IPS DF 19.7 (cell line): ENCODE measurements around the gene TTLL8.

Experiments
- DNase-seq: peaks from one replicate; pipeline ENCODE4 v3.0.0-alpha.2; 2013; ENCODE audit warnings: low read depth, low spot score

The TTLL8 gene

DNA sequence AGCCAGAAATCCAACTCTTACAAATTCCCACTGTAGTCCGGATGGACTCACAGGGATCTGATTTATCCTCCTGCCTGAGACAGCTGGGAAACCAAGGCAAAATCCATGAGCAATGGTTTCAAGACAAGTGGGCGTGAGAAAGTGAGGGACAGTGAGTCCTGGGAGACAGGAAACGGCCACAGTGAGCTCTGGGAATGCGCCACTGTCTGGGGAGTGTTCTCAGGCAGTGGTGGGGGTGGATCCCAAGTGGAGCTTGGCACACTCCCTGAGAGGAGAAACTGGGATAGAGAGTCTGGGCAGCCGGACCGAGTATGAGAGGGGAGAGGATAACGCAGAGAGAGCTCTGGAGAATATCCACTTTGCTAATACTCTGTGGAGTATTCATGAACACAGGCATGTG lies 55.3 kb downstream of the TTLL8 start:
- DNase-seq, result no peak

DNA sequence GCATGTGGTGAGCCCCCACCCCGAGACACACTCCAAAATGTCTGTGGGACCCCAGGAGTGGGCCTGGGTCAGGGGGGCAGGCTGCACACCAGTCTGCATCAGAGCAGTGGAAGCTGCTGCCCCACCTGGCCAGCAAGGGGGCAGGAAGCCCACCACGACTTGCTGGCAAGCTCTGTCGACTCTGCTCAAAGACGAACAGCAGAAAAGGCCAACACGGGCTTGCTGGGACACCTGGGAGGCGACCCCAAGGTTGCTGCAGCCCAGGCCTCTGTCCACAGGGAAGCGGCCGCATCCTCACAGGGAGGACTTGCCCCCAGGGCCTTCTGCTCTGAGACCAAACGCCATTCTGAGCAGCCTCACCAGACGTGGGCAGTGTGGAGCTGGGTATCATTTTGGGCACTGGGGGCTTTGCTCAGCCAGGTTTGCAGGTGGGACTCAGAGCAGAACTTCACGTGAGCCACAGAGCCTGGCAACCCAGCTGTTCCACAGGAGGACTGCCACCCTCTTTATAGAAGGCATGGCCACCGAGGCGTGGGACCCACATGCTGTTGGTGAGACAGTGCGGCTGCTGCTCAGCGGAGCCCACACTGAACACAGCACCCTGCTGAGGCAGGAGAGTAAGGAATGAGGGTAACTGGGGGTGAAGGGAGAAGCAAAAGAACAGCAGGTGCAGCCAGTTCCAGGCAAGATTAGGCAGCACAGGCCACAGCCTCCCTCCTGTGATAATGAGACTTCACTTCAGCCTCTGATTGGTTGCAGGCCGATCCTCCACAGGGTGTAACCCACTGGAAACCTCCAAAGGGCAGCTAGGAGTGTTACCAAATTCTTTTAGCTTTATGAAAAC lies 56.5 kb downstream of the TTLL8 start:
- DNase-seq, result no peak

- DNase-seq, result no peak
Measured at GRCh38 chr22:50000587-50001387, 57.3 kb downstream of the TTLL8 start.

DNA sequence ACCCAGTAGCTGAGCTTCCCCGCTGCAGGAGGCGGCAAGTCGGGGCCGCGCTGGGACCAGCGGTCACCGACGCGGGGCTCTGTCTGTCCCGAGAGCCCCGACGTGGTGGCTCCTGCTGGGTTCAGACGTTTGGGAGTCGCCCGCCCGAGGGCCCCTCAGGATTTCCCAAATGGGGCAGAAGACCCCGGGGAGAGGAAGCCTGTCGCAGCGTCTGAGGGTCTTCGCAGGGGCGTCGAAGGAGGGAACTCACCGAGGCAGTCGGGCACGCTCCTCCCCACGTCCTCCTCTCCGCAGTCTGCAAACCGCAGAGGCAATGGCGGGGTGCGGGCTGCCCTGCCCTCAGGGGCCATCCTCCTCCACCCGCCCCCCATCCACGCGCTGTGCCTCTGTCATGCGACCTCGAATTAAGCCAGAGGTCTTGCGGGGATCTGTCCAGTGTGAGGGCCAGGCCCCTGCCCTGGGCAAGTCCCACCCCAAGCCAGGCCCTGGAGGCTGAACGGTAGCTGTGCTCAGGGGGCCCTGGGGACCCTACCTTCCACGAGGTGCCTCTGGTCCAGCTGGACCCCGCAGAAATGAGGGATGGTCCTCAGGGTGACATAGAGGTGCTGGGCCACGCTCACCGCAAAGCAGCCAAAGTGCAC lies 58.0 kb downstream of the TTLL8 start:
- DNase-seq, result no peak

DNA sequence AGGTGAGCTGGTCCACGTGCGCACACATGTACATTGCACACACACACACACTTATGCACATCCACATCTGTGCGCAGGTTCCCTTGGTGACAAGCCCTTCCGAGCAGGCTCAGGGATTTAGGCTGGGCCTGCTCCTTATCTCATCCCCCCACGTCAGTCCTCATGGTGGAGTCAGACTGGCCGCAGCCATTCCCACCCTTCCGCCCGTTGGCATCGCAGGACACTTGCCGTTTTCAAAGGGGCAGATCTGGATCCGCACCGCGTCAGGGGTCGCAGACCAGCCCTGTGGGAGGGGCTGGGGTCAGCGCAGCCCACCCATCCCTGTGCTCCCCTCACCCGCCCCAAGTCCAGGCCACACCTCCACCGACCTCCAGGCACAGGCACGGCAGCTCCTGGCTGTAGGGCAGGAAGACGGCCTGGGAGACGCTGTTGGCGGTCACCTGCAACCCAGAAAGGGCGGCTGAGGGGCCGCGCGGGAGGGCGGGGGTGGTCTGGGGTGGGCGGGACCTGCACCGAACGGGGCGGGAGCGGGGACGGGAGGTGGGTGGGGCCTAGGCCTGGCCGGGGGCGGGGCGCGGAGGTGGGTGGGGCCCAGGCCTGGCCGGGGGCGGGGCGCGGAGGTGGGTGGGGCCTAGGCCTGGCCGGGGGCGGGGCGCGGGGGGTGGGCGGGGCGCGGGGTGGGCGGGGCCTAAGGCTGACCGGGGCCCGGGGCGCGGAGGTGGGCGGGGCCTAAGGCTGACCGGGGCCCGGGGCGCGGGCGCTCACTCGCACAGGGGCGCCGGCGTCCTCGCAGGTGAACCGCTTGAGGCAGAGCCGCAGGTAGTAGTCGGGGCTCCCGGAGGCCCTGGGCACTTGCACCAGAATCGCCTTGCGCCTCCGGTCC lies 58.8 kb downstream of the TTLL8 start:
- no peak for DNase-seq

- DNase-seq, result no peak
Measured at GRCh38 chr22:49998718-49999062, 59.4 kb downstream of the TTLL8 start.

DNA sequence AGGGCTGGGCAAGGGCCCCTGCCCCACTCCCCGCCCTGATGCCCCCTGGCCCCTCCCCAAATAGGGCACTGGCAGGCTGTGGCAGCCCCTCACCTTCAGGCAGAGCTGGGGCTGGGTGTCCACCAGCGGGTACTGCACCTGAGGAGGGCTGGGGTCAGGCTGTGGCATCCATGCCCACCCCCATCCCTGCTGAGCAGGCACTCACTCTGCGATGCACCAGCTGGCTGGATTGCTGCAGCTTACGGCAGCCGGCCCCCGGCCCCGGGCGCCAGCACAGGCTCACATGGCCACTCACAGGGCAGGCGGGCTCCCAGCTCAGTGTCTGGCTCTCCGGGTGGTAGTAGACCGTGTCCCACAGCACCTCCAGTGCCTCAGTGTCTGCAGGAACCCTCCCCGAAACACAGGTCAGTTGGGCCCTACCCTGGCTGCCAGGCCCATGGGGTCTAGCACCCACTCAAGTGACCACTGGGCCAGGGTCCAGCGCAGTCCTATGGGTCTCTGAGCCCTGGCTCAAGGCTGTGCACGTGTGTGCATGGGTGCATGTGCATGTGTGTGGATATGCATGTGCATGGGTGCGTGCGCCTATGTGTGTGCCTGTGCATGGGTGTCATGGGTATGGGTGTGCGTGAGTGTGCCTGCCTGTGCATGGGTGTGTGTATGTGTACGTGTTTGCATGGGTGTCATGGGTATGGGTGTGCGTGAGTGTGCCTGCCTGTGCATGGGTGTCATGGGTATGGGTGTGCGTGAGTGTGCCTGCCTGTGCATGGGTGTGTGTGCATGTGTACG lies 60.0 kb downstream of the TTLL8 start:
- DNase-seq, result no peak

- DNase-seq, result no peak
Measured at GRCh38 chr22:49997251-49997599, 60.9 kb downstream of the TTLL8 start.

GRCh38 chr22:49996518-49997250 lies 61.4 kb downstream of the TTLL8 start:
- DNase-seq, result no peak

DNA sequence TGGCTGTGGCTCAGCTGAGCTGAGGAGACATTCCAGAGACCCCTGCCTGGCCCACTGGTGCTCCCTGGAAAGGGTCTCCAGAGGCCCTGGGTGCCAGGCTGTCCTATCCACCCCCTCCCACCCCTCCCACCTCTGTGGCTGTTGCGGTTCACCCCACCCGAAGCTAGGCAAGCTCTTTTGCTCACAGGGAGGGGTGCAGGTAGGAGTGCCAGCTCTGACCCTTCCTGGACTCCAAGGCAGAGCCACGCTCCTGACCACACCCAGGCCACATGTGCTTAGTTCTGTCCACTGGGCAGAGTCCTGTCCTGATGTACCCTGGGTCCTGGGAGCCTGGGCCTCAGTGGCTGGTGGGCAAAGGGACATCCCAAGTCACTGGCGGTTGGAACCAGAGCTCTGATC lies 62.0 kb downstream of the TTLL8 start:
- DNase-seq, result no peak

- DNase-seq, result no peak
Measured at GRCh38 chr22:49995361-49996118, 62.6 kb downstream of the TTLL8 start.

- DNase-seq, result no peak
Measured at GRCh38 chr22:49995041-49995360, 63.1 kb downstream of the TTLL8 start.

- DNase-seq, result no peak
Measured at GRCh38 chr22:49994361-49995040, 63.6 kb downstream of the TTLL8 start.

DNA sequence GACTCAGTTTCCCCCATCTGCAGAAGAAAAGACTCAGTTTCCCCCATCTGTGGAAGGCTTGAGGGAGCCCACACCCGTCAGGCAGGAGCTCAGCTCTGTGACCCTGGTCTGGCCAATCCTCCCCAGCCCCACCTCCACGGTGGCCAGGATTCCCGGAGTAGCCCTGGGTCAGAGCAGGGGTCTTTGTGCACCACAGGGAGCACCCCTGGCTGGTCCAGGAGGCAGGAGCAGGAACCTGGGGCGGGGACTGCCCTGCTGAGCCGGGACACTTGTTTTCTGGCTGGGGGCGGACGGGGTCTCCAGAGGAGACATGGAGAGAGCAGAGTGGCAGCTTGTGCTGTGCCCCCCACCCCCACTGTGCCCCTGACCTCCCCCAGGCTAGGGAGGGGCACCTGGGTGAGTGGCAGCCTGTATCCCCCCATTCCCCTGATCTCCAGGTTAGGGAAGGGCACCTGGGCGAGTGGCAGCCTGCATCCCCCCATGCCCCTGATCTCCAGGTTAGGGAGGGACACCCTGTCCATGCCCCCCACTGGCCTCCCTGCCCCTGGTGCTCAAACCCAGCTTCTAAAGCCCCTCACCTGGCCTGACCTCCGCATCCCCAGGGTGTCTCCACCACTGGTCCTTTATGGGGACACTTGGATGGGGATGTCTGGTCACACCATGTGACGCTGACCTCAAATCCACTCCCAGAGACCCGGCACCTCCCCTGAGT lies 64.3 kb downstream of the TTLL8 start:
- DNase-seq, result no peak

DNA sequence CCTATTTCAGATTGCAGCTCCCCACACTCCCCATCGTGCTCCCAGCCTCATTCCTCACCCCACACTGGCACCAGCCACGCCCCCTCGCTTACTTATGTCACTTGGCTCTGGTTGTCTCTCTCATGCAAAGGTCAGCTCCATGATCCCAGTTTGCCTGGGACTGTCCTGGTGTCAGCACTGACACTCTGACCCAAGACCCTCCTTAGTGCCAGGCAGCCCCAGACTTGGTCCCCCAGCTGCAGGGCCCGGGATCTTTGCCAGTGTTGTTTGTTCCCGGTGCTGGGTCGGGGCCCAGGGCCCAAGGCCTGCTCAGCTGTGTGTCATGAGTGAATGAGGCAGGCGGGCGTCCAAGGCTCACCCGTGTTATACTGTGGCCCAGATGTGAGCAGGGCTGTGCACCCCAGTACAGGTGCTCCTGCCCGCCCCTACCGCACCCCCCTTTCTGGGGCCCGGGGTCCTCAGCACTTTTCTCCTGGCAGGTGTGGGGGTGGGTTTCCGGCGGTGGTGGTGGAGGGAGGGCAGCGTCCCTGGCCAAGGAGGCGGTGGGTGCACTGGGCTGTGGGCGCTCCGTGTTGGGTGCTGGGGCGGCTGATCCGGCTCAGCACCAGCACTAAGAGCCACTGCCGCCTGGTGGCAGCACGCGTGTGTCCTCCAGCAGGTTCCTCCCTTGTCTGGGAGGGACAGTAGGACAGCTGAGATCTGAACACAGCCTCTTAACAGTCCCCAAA lies 65.0 kb downstream of the TTLL8 start:
- no peak for DNase-seq

GRCh38 chr22:49991907-49992533 lies 66.1 kb downstream of the TTLL8 start:
- no peak for DNase-seq

DNA sequence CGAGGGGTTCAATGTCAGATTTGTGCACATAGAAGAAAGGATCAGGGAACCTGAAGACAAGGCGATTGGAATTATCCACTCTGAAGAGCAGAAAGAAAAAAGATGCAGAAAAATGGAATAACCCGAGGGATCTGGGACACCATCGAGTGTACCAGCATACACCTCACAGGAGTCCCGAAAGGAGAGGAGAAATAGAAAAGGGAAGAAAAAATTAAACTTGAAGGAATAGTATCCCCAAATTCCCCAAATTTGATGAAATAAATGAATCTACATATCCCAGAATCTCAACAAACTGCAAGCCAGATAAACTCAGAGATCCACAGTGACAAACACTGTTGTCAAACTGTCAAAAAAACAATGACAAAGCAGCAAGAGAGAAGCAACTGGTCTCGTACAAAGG lies 66.9 kb downstream of the TTLL8 start:
- no peak for DNase-seq
